GM10248 (cell line): Measurements from ENCODE around the gene CLPX.

Source experiments
- CTCF ChIA-PET: fragments of 300-600 bp; sonication (Branson Sonifier 250); formaldehyde crosslinking; extraction: SDS; loops from one replicate; lab custom pipeline; 2021; ENCODE audit warnings: antibody characterized with exemption; lab: Yijun Ruan, JAX
- POLR2A ChIA-PET: fragments of 350-650 bp; sonication (Branson Sonifier 250); formaldehyde crosslinking; extraction: SDS; loops from one replicate; lab custom pipeline; 2020; ENCODE audit warnings: antibody characterized with exemption; lab: Yijun Ruan, JAX
- DNase-seq: peaks from one replicate; pipeline ENCODE4 v3.0.0; 2012; ENCODE audit errors: extremely low spot score
- CTCF ChIP-seq: IDR thresholded peaks from 2 replicates; pipeline ENCODE4 v1.5.1; 2012; ENCODE audit warnings: mild to moderate bottlenecking, low read depth; ENCODE audit errors: extremely low read depth, missing control alignments, control extremely low read depth

The CLPX gene

GRCh38 chr15:65198571-65198970, 13.4 kb upstream of the CLPX start:
- CTCF ChIA-PET = no interaction called here
- POLR2A ChIA-PET = no interaction called here
- DNase-seq = no peak
- TF ChIP-seq CTCF = no peak

GRCh38 chr15:65197337-65197645, 12.1 kb upstream of the CLPX start:
- no peak for TF ChIP-seq CTCF
- ChIA-PET CTCF (no interaction called here), POLR2A (no interaction called here)
- no peak for DNase-seq

- no peak for TF ChIP-seq CTCF
- ChIA-PET CTCF (interaction anchor here (1.5 kb wide), 1 partner anchor 11 kb away, joined by 5 read pairs; no protein-coding TSS in a partner anchor), POLR2A (no interaction called here)
- no peak for DNase-seq
These were observed 11.6 kb upstream of the CLPX start for GRCh38 chr15:65196637-65197336.

GRCh38 chr15:65195548-65195923, 10.4 kb upstream of the CLPX start:
- no peak for TF ChIP-seq CTCF
- DNase-seq = no peak
- ChIA-PET POLR2A (no interaction called here), CTCF (interaction anchor here (0.9 to 1.5 kb wide), 4 partner anchors 10 to 109 kb away, joined by 3 to 5 read pairs (median 4); partner anchors contain the start of genes CLPX, PARP16 and RNU5B-1)

GRCh38 chr15:65194826-65195547, 9.8 kb upstream of the CLPX start:
- no peak for DNase-seq
- ChIA-PET CTCF (interaction anchor here (0.9 to 1.5 kb wide), 4 partner anchors 10 to 110 kb away, joined by 3 to 5 read pairs (median 4); partner anchors contain the start of genes CLPX, PARP16 and RNU5B-1), POLR2A (no interaction called here)
- TF ChIP-seq CTCF = no peak

- DNase-seq = no peak
- ChIA-PET POLR2A (no interaction called here), CTCF (no interaction called here)
- no peak for TF ChIP-seq CTCF
These were observed 6.9 kb upstream of the CLPX start for GRCh38 chr15:65192016-65192415.
